HG02798 (cell line): ENCODE measurements around the gene ADD3.
A peak's percentile ranks its signal among the peaks of the same experiment; 100 is the strongest.

Source experiments
- ATAC-seq: cut with Tn5 transposase; IDR thresholded peaks from one replicate; pipeline ENCODE4 v1.9.1; 2021; ENCODE audit warnings: mild to moderate bottlenecking; ENCODE audit not compliant: unreplicated experiment, poor library complexity

Gene ADD3

GRCh38 chr10:110057456-110057855 is 49.7 kb downstream of the ADD3 start:
- no peak for ATAC-seq

GRCh38 chr10:110058212-110058611 is 50.4 kb downstream of the ADD3 start:
- peak; percentile 44 for ATAC-seq

- ATAC-seq = no peak
Measured at GRCh38 chr10:110059925-110060324, 52.1 kb downstream of the ADD3 start.

GRCh38 chr10:110061687-110062086 is 53.9 kb downstream of the ADD3 start:
- no peak for ATAC-seq

GRCh38 chr10:110065269-110065668 is 57.5 kb downstream of the ADD3 start:
- ATAC-seq = no peak

- ATAC-seq = peak; percentile 49
Measured at GRCh38 chr10:110067960-110068770, 60.4 kb downstream of the ADD3 start.

GRCh38 chr10:110068780-110069179 is 61.0 kb downstream of the ADD3 start:
- no peak for ATAC-seq

- ATAC-seq = peak; percentile 74
Measured at GRCh38 chr10:110069502-110069982, 61.8 kb downstream of the ADD3 start.

- no peak for ATAC-seq
Measured at GRCh38 chr10:110073896-110074295, 66.1 kb downstream of the ADD3 start.

GRCh38 chr10:110074298-110074697 is 66.5 kb downstream of the ADD3 start:
- no peak for ATAC-seq

GRCh38 chr10:110074758-110075671 is 67.2 kb downstream of the ADD3 start:
- ATAC-seq = no peak

GRCh38 chr10:110075686-110076085 is 67.9 kb downstream of the ADD3 start:
- ATAC-seq = no peak

GRCh38 chr10:110076559-110077318 is 69.0 kb downstream of the ADD3 start:
- peak; percentile 70 for ATAC-seq

GRCh38 chr10:110077436-110078130 is 69.8 kb downstream of the ADD3 start:
- ATAC-seq = peak; percentile 28

GRCh38 chr10:110078317-110078716 is 70.5 kb downstream of the ADD3 start:
- no peak for ATAC-seq

- no peak for ATAC-seq
Measured at GRCh38 chr10:110081911-110082310, 74.1 kb downstream of the ADD3 start.

- ATAC-seq = no peak
Measured at GRCh38 chr10:110083884-110084283, 76.1 kb downstream of the ADD3 start.

GRCh38 chr10:110087682-110088081 is 79.9 kb downstream of the ADD3 start:
- no peak for ATAC-seq

- ATAC-seq = no peak
Measured at GRCh38 chr10:110088367-110089104, 80.8 kb downstream of the ADD3 start.
